ENCODE measurements around the gene PFKFB2.
A peak's percentile ranks its signal among the peaks of the same experiment; 100 is the strongest.

The PFKFB2 gene

GRCh38 chr1:207052911-207053769 is at the start of gene PFKFB2:
TSS of gene PFKFB2 (plus strand) at chr1:207053275. CDS start at chr1:207054718, 1,443 bp downstream.
- peak; percentile 100 for DNase-seq

- peak; percentile 91 for DNase-seq
These were observed 47.9 kb upstream of the PFKFB2 start for GRCh38 chr1:207004931-207005830.

- DNase-seq: no peak
These were observed 47.0 kb upstream of the PFKFB2 start for GRCh38 chr1:207006083-207006482.

GRCh38 chr1:207006914-207007313 is 46.2 kb upstream of the PFKFB2 start:
- DNase-seq: no peak

GRCh38 chr1:207007352-207008033 is 45.6 kb upstream of the PFKFB2 start:
- no peak for DNase-seq

GRCh38 chr1:207009182-207009850 is 43.8 kb upstream of the PFKFB2 start:
- DNase-seq: no peak

GRCh38 chr1:207009945-207010344 is 43.1 kb upstream of the PFKFB2 start:
- no peak for DNase-seq

GRCh38 chr1:207010726-207011125 is 42.3 kb upstream of the PFKFB2 start:
- DNase-seq: no peak

- DNase-seq: no peak
These were observed 39.6 kb upstream of the PFKFB2 start for GRCh38 chr1:207013321-207014085.

- DNase-seq: no peak
These were observed 38.3 kb upstream of the PFKFB2 start for GRCh38 chr1:207014728-207015127.

GRCh38 chr1:207015791-207016190 is 37.3 kb upstream of the PFKFB2 start:
- DNase-seq: no peak

GRCh38 chr1:207017615-207018559 is 35.2 kb upstream of the PFKFB2 start:
- DNase-seq: no peak

- DNase-seq: no peak
These were observed 34.4 kb upstream of the PFKFB2 start for GRCh38 chr1:207018707-207019106.

- no peak for DNase-seq
These were observed 33.9 kb upstream of the PFKFB2 start for GRCh38 chr1:207019161-207019560.

GRCh38 chr1:207019661-207020060 is 33.4 kb upstream of the PFKFB2 start:
- no peak for DNase-seq

GRCh38 chr1:207020065-207020708 is 32.9 kb upstream of the PFKFB2 start:
- DNase-seq: no peak

GRCh38 chr1:207020709-207021107 is 32.4 kb upstream of the PFKFB2 start:
- no peak for DNase-seq

- no peak for DNase-seq
These were observed 31.8 kb upstream of the PFKFB2 start for GRCh38 chr1:207021139-207021861.

GRCh38 chr1:207021876-207022596 is 31.0 kb upstream of the PFKFB2 start:
- no peak for DNase-seq

Measured in DMS53 (cell line).